Chondrocyte (in vitro differentiated cells): ENCODE results near the gene IL23R. TPM values are rescaled to one million over a fixed set of nuclear protein-coding genes. Genes with fewer than 3 reads are reported as not detected.
"Not testable (repeated sequence)": the region's sequence is repeated elsewhere in the genome, so short reads cannot be mapped to it uniquely, and the experiment has no call there.

Experiments used
- DNase-seq: peaks from one replicate; pipeline ENCODE4 v3.0.0; 2021; ENCODE audit warnings: mixed read lengths, low spot score
- H3K27ac Mint-ChIP-seq: one replicate; pipeline ENCODE4 v1.8.0; 2021; ENCODE audit warnings: mild to moderate bottlenecking, moderate library complexity, mixed read lengths; ENCODE audit not compliant: unreplicated experiment
- H3K27me3 Mint-ChIP-seq: 2 replicates; pipeline ENCODE4 v1.8.0; 2021; ENCODE audit warnings: low read depth, mixed read lengths
- H3K36me3 Mint-ChIP-seq: 2 replicates; pipeline ENCODE4 v1.8.0; 2021; ENCODE audit warnings: low read depth, mixed read lengths
- H3K4me1 Mint-ChIP-seq: 2 replicates; pipeline ENCODE4 v1.8.0; 2021; ENCODE audit warnings: low read depth, mild to moderate bottlenecking, mixed read lengths
- H3K4me3 Mint-ChIP-seq: one replicate; pipeline ENCODE4 v1.8.0; 2021; ENCODE audit warnings: mild to moderate bottlenecking, moderate library complexity, mixed read lengths; ENCODE audit not compliant: unreplicated experiment
- H3K9me3 Mint-ChIP-seq: 2 replicates; pipeline ENCODE4 v1.8.0; 2021; ENCODE audit warnings: low read depth, mixed read lengths
- CTCF ChIP-seq: fragments of 200-600 bp; sonication (generic); IDR thresholded peaks from 2 replicates; pipeline ENCODE4 v1.5.0; 2021; ENCODE audit warnings: antibody characterized with exemption, mild to moderate bottlenecking, moderate library complexity
- total RNA-seq: library from RNA; stranded (reverse); gene quantifications from 3 replicates; pipeline ENCODE4 v1.2.1, GENCODE V29; 2021

IL23R gene
- total RNA-seq, 1 donor from 2014 or later, result not detected

- no peak for TF ChIP-seq CTCF
- Mint-ChIP-seq H3K9me3 (no peaks in the 10 kb centered on the region), H3K4me1 (no peaks in the 10 kb centered on the region), H3K36me3 (no peaks in the 10 kb centered on the region), H3K27me3 (peaks cover 4% of the 10 kb centered on the region), H3K4me3 (no peak overlapping the region), H3K27ac (no peak overlapping the region)
- no peak for DNase-seq
Measured at GRCh38 chr1:67204298-67204980, 38.2 kb downstream of the IL23R start.

GRCh38 chr1:67207398-67207797 is 41.1 kb downstream of the IL23R start:
- not testable (repeated sequence) for H3K4me1 Mint-ChIP-seq, H3K36me3 Mint-ChIP-seq, H3K27me3 Mint-ChIP-seq, H3K27ac Mint-ChIP-seq, H3K9me3 Mint-ChIP-seq, DNase-seq, H3K4me3 Mint-ChIP-seq

GRCh38 chr1:67208217-67208616 is 42.0 kb downstream of the IL23R start:
- H3K9me3 Mint-ChIP-seq, result no peaks in the 10 kb centered on the region
- no peak for DNase-seq
- peaks cover 4% of the 10 kb centered on the region for H3K27me3 Mint-ChIP-seq
- TF ChIP-seq CTCF, result no peak
- no peaks in the 10 kb centered on the region for H3K36me3 Mint-ChIP-seq
- no peaks in the 10 kb centered on the region for H3K4me1 Mint-ChIP-seq
- no peak overlapping the region for H3K27ac Mint-ChIP-seq
- H3K4me3 Mint-ChIP-seq, result no peak overlapping the region

- H3K9me3 Mint-ChIP-seq, result no peaks in the 10 kb centered on the region
- no peak for TF ChIP-seq CTCF
- no peak overlapping the region for H3K4me3 Mint-ChIP-seq
- H3K27ac Mint-ChIP-seq, result no peak overlapping the region
- peaks cover 2% of the 10 kb centered on the region for H3K4me1 Mint-ChIP-seq
- no peaks in the 10 kb centered on the region for H3K36me3 Mint-ChIP-seq
- peaks cover 4% of the 10 kb centered on the region for H3K27me3 Mint-ChIP-seq
- no peak for DNase-seq
Measured at GRCh38 chr1:67209521-67209920, 43.3 kb downstream of the IL23R start.

GRCh38 chr1:67211589-67212563 is 45.6 kb downstream of the IL23R start:
- TF ChIP-seq CTCF, result peak; percentile 84
- H3K27ac Mint-ChIP-seq, result no peak overlapping the region
- no peak for DNase-seq
- H3K9me3 Mint-ChIP-seq, result no peaks in the 10 kb centered on the region
- H3K4me3 Mint-ChIP-seq, result no peak overlapping the region
- H3K36me3 Mint-ChIP-seq, result no peaks in the 10 kb centered on the region
- H3K4me1 Mint-ChIP-seq, result peaks cover 3% of the 10 kb centered on the region
- H3K27me3 Mint-ChIP-seq, result no peaks in the 10 kb centered on the region
